GM19395 (cell line): ENCODE data around the gene DAPK1.

ENCODE experiments used
- ATAC-seq: cut with Tn5 transposase; IDR thresholded peaks from one replicate; pipeline ENCODE4 v1.9.1; 2021; ENCODE audit warnings: mild to moderate bottlenecking, moderate library complexity; ENCODE audit not compliant: unreplicated experiment

DAPK1 gene

DNA sequence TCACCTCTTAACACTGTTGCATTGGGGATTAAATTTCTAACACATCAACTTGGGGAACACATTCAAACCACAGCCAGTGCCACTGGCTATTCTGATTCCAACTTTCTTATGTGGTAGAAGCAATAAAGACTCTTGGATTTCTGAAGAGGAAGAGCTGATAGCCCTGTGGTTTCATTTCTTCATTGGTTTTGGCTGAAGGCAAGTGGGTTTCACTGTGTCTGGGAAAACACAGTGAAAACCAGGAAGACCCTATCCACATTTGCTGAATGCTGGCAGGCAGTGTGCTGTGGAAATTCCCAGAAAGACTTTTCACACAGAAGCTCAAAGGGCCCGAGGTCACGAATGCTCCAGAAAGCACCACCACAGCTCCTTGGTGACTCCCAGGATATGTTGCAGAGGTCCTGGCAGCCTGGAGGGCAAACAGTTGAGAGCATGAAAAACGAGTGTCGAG, 67.1 kb downstream of the DAPK1 start:
- no peak for ATAC-seq

DNA sequence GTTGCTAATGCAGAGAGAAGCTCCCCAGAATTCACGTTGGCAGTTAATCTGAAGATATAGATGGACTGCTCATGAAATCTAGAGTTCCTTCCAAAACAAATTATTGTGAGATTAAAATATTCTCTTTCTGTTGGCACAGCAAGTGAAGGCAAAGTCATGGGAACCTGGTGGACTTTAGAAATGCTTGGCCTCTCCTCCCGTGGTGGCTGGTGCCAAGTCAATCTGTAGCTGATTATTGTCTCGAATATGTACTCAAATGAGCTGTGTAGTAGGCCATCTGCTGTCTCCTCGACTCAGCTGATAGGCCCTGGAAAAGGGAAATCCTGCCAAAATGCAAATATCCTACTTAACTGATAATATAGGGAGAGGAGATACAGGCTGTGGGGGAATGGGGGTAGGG, 69.3 kb downstream of the DAPK1 start:
- no peak for ATAC-seq

DNA sequence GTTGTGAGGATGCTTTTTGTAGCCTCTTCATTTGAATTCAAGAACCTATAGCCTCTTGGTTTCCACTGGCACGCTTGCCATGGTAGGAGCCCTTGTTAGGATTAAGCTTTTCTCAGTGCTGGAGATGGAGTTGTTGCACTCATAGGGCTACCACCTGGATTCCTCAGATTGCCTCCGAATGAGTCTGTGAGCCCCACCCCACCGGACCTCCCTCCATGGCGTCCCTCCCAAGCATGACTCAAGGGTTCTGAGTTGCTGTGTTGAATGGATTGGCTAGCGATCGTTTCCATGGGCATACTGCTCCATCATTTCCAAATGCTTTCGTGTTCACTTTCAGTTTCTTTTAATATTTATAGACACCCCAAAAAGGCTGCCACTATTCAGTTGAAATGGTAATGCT, 69.9 kb downstream of the DAPK1 start:
- no peak for ATAC-seq

DNA sequence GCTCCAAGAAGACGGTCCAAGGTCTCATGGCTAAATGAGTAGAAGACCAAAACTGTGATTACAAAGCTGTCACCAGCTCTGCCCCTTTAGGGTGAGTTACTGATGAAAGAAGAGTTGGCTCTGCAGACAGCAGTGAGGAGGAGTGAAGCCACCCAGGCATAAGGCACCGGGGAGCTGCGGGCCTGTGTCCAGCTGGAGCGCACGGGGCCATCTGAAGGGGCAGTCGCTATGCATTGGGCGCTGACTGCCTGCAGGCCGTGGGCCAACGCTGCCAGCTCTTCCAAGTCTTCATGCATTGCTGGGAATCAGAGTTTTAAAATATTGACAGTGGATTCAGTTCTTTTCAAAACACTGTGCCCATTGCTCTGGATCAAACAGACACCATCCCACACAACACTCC, 70.3 kb downstream of the DAPK1 start:
- ATAC-seq: no peak

DNA sequence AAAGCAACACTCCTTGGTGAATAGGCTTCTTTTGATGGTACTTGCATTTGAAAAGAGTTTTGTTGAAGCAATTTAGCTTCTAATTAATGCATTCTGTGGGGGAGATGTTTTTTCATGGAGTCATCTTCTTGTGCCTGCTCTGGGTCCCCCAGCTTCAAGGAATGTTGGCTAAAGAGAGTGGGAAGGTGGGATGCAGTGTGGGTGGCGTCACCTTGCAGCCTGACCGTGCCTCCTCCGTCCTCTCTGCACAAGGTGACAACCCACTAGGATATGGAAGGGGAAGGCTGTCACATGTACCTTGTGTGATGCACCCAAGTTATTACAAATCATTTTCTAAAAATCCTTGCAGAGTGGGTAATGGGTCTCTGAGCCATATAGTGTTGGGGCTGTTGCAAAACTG, 70.7 kb downstream of the DAPK1 start:
- no peak for ATAC-seq

DNA sequence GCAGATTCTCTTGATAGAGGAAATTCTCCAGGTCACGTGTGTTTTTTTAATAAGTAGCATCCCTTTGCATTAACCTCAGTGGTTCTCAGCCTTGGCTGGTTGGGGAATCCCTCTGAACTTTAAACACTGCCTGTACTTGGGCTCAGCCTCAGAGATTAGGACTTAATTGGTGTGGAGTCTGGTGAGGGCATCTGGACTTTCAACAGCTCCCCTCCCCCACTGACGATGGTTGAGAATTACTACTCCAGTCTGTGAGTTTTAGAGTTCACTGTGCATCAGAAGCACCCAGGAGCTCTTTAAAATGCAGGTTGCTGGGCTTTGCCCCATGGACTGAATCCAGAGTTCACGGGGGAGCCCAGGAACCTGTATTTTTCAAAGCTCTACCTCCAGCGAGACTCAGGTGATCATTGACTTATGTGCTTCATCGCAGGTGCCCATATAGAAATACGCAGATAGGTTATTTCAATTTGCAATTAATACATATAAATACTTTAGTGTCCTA, 71.4 kb downstream of the DAPK1 start:
- ATAC-seq: no peak

DNA sequence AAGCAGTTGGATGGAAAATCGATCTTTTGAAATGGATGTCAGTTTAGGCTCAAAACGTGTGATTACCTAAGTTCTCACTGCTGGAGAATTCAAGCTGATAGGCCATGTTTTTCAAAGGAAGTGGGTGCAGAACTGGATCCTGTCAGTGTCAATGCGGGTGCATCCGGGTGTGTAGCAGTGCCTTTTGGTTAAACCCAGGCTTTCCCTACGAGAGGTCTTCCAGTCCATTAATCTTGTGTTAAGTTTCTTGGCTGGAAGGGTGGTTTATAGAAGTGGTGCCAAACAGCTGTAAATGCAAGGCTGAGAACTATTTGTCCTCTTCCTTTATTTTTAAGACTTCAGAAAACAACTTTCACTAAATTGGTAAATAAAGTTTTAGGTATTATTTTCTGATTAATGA, 71.9 kb downstream of the DAPK1 start:
- ATAC-seq: no peak

DNA sequence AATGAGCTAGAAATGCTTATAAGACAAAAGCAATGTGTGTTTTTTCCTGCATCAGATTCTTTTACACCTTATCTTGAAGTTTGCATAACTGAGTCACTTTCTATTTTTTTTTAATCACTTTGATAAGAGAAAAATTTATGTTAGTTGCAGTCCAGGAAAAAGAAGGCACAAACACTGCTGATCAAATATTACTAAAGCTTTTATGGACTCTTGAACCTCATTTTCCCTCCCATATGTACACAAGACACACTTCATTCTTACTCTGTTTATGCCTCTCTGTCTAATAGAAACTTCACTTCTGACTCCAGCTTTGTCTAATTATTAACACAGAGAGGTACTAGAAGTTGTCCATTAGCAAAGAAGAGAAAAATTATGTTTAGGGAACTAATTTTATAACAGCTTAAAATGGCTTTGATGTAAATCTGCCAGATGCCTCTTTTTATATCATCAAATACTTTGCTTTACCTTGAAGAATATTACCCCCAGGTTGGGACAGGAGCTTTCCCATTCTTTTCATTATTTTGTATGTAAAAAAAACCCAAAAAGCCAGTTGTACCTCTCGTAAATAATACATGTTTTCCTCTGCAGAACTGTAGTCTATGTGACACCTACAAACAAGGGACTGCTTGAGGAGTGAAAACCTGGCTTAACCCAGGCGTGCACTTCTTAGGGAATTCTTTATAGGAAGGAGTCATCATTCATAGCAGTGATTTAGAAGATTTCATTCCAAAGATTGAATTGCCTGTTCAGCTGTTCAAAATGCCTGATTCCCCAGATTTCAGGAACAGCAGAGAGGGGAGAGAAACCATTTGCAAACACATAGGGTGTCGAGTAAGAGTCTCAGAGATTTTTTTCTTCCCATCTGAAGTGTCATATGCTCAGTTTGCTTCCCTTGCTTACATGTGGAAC, 72.6 kb downstream of the DAPK1 start:
- peak; percentile 70 for ATAC-seq

DNA sequence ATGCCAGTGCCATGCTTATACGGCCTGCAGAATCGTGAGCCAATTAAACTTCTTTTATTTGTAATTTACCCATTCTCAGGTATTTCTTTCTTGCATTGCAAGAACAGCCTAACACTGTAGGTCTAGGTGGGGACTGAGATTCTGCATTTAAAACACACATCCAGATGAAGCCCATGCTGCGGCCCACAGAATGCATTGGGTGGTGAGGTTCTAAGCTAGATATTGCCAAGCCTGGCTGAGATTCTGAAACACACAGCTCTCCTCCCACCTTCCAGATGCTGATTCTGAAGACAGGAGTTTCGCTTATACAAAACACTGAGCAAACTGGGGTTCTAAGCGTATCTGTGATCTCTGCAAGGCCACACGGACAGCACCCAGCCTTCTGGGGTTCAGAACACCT, 75.1 kb downstream of the DAPK1 start:
- no peak for ATAC-seq

DNA sequence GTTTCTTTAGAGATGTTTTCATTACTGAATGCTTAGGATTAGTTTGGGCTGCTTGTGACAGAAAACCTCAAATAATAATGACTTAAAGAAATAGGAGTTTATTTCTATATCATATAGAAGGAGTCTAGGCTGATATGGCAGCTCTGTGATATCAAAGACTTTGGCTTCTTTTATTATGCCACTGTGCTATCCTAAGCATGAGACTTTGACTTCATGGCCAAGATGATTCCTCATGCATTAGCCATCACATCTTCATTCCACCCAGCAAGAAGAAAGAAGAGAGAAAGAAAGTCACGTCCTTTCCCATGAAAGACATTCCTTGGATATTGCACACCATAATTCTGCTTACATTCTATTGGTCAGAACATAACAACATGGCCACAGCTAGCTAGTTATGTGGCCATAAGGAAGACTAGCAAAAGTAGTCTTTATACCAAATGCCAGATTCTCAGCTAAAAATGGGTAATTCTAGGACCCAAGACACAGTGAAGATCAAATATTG, 76.2 kb downstream of the DAPK1 start:
- no peak for ATAC-seq

DNA sequence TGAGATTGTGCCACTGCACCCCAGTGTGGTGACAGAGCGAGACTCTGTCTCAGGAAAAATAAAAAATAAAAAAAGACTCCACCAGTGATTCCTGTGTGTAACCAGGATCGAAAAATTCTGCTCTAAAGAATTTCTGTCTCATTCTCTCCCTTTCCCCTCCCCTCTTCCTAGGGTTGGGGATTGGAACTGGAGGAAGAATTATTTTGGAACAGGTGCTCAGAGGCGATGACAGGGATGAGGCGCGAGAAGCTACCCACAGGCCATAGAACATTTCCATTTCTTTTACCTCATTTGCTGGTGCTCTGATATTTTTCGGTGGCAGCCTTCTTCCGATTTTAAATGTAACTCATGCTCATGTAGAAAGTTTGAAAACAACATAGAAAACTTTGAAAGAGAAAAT, 80.1 kb downstream of the DAPK1 start:
- no peak for ATAC-seq

DNA sequence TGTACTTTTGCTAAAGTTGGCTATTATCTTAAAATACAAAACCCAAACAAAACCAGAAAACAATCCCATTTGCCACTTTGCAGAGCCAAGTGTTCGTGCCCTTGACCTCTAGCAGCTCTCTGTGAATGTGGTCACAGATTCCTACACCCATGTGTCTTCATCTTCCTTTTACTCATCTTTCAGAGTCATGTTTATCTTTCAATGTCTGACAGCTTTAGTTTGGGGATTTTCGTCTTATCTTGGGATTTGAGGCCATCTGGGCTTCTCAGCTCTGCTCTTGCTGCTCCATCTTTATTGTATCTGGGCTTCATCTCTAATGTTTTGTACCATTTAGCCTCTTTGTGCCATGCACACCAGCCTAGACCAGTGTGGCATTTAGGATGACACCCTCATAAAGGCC, 81.0 kb downstream of the DAPK1 start:
- ATAC-seq: no peak

DNA sequence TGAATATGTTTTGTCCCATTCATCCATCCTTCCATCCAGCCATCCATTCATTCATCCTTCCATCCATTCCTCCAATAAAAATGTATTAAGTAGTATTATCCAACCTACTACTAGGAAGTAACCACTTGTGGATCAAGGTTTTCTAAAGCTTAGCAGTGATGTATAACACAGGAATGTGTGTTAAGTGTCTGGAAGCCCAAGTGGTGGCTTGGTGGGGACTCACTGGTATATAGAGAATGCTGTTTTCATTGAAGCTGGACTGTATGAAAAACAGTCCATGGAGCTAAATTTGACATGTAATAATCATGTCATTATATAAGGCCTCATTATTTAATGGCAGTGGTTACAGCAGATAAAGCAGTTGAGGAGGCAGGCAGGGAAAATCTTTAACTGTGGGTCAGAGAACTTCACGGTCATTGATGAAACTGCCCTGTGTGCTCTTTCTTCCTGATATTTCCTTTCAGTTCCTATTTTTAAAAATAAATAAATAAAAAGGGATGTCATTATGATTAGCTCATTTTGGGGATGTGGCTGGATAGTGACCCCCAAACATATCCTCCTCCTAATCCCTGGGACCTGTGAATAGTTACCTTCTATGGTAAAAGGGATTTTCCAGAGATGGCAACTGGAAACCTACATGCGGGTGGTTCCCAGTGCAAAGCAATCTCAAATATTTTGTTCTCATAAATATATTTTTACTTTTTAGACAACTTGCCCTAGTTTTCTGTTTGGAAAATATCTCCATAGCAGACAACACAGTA, 82.3 kb downstream of the DAPK1 start:
- no peak for ATAC-seq

DNA sequence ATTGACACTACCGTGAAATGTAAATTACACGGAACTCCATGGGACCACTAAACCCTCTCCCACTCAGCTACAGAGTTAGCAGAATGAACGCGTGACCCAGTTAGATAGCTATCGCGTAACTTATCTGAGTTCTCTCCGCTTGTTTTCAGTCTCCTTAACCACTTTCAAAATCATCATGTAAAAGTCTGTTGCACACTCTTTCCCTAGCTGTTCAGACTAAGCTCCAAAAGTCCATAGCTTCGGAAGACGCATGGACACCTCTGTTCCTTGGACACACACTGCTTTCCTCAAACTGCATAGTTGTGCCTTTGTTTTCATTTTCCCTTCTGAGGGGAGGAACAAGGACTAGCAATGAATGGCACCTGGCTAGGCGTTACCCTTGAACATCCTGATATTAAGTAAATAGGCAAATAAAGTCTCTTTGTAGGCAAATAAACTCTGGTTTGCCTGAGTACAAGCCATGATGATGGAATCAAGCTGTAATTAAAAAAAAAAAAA, 83.3 kb downstream of the DAPK1 start:
- no peak for ATAC-seq

DNA sequence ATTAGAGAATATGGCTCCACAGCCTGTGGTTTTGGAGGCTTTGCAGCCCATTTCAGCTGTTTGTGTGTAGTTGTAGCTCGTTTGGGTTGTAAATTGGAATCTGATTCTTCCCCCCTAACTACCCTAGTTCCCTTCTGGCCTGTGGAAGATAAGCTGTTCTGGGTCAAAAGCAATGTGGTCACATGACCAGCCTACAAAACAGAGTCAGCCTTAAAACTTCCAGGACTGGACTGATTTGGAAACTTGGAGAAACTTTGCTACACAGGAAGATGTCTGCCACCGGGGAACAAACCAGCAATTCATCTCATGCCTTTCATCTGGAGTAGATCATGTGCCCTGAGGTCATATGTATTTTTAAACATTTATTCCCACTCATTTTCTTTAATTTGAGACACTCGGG, 83.8 kb downstream of the DAPK1 start:
- no peak for ATAC-seq

DNA sequence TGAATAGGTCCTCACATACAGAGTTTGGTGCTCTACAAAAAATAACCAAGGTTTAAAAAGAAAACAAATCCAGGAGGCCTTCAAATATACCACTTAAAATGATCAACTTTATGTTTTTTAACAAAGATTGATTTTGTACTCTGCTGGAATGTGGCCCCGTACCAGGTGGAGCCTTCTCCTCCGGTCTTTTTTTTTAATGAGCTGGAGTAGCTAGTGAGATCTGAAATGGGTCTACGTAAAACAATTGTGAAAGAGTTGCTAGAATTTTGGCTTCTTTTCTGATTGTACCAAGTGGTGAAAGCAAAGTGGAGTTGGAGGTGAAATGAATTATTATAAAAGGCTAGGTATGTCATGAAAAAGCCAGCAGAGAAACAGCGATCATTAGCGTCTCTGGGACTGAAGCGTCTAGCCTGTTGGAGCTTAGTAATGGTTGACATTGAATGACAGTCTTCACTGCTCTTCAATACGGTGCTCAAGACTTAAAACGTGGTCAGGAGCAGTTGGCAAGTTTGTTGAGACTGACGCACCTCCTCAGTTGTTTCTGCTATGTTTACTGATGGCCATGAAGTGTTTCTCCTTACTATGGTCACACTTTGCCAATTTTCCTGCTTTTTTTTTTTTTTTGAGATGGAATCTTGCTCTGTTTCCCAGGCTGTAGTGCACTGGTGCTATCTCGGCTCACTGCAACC, 84.4 kb downstream of the DAPK1 start:
- no peak for ATAC-seq

DNA sequence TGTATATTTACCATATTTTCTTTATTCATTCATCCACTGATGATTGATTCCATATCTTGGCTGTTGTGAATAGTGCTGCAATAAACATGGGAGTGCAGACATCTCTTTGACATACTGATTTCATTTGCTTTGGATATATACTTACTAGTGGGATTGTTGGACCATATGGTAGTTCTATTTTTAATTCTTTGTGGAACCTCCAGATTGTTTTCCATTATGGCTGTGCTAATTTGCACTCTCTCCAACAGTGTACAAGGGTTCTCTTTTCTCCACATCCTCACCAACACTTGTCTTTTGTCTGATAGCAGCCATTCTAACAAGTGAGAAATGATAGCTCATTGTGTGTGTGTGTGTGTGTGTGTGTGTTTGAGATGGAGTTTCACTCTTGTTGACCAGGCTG, 86.7 kb downstream of the DAPK1 start:
- no peak for ATAC-seq

DNA sequence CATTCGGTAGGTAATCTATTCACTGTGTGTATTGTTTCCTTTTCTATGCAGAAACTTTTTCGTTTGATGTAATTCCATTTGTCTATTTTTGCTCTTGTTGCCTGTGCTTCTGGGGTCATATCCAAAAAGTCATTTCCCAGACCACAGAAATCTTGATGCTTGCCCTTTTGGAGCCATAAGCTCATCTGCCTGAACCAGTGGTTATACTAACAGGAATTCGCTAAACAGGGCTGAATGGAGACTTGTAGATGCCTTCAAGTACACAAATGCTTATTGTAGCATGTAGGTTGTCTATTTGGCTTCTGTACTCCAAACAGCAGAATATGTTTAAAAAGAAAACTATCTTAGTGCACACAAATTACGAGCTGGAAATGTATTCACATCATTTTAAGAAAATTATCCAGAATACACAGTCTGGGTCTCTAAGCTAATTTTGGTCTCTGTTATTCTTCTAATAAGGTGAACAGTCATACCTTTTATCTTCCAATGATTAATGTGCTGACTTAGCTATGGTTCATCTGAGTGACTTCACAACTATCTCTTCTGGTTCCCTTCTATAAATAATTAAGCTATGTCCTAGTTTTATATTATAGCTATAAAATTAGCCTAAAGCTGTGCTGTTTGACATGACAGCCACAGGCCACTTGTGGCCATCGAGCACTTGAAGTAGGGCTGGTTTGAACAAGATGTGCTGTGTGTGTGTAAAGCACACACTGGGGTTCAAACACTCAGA, 87.6 kb downstream of the DAPK1 start:
- no peak for ATAC-seq

DNA sequence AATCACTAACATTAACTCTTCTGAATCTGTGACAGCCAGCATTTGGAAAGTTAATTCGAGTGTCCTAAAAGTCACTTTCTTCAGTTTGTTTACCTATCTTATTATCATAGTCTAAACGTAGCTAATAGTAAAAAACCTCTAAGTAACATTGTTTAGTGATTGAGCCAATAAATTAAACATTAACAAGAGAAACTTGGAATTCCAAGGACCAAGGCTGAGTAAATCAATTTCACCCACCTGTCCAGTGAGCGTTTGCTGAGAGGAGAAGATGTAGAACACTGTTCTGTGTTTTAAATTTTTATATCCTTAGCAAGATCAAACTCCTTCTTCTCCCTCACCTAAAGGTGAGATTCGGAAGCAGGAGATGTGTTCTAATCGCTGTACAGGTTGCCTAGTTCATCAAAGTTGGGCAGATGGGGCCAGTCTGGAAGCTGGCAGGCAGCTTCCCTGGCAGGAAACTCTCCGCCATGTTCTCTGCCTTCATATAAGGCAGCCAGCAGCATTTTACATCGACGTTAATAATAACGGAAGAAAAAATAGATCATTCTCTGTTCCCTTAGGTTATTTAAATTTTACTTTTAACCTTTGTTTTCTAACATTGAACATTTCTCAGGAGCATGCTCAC, 89.2 kb downstream of the DAPK1 start:
- no peak for ATAC-seq

DNA sequence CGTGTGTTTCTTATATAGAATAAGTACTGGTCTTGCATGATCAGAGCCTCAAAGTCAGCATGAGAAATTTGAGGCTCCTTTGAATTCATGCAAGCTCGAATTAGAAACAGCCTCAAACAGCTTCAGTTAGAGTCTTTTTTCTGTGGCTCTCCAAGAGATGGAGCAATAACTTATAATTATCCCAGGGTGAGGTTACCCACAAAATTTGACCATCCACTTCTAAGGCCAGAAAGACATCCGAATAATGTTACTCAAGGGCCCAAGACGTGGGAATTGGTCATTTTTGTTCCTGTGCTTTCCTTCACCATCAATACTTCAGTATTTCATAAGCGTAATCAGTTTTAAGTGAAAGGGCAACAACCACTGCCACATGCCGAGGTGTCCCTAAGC, 89.7 kb downstream of the DAPK1 start:
- ATAC-seq: no peak
